Endothelial cell of umbilical vein (primary cell): ENCODE measurements around the gene CNBD2. TPM values are rescaled to one million over a fixed set of nuclear protein-coding genes. Genes with fewer than 3 reads are reported as not detected.

Experiments
- Bru-seq: library from RNA; stranded (reverse); fragments of 400-500 nt; gene quantifications from one replicate; lab custom pipeline; 2021; lab: Mats Ljungman, UMichigan
- BruChase-seq, 2 experiments: library from RNA; stranded (reverse); fragments of 400-500 nt; gene quantifications; one replicate each; lab custom pipeline; 2021; lab: Mats Ljungman, UMichigan
- BruUV-seq: library from RNA; stranded (reverse); fragments of 400-500 nt; replicated peaks from 2 replicates; lab custom pipeline; 2021; lab: Mats Ljungman, UMichigan
- CTCF ChIA-PET: fragments of 300-600, 350-600 bp; sonication (Branson Sonifier 250); formaldehyde crosslinking; loops from one replicate; lab custom pipeline; 2021; ENCODE audit warnings: antibody characterized with exemption, inconsistent platforms; lab: Charles Lee
- POLR2A ChIA-PET: fragments of 300-600, 350-600 bp; sonication (Branson Sonifier 250); formaldehyde crosslinking; loops from one replicate; lab custom pipeline; 2021; ENCODE audit warnings: antibody characterized with exemption, inconsistent platforms; lab: Charles Lee
- DNase-seq: peaks from one replicate; pipeline ENCODE4 v3.0.0-alpha.2; 2011; ENCODE audit warnings: low read depth, low spot score
- FAIRE-seq: peaks from 2 replicates; lab custom pipeline; 2011; peaks lifted over from hg19 to GRCh38; lab: Jason Lieb, UNC
- H2AFZ ChIP-seq: 2 replicates; pipeline ENCODE4 v1.6.0; 2012; ENCODE audit warnings: low read depth, low read length, control low read depth, inconsistent platforms
- H3K27ac ChIP-seq: 2 replicates; pipeline ENCODE4 v1.5.1; 2011; ENCODE audit warnings: low read depth, mild to moderate bottlenecking, control low read depth, low read length, moderate library complexity; ENCODE audit not compliant: insufficient read depth
- H3K27me3 ChIP-seq, 2 experiments: 2 replicates each; pipeline versions ENCODE4 v1.6.0 to v1.6.1; 2011; ENCODE audit warnings: low read length in 2 of 2, mixed read lengths in 1 of 2; ENCODE audit not compliant: control insufficient read depth in 2 of 2, insufficient read depth in 2 of 2
- H3K36me3 ChIP-seq, 2 experiments: 2 replicates in 1 of 2; 3 replicates in 1 of 2; pipeline ENCODE4 v1.5.1; 2011; ENCODE audit warnings: low read length in 2 of 2, mild to moderate bottlenecking in 1 of 2, moderate library complexity in 1 of 2; ENCODE audit not compliant: control insufficient read depth in 2 of 2, insufficient read depth in 2 of 2; ENCODE audit errors: extremely low read depth in 1 of 2
- H3K4me1 ChIP-seq: 3 replicates; pipeline ENCODE4 v1.5.1; 2011; ENCODE audit warnings: mild to moderate bottlenecking, low read length; ENCODE audit not compliant: control insufficient read depth, insufficient read depth; ENCODE audit errors: extremely low read depth
- H3K4me2 ChIP-seq: 2 replicates; pipeline ENCODE4 v1.6.1; 2011; ENCODE audit warnings: low read length, control low read depth, mixed read lengths; ENCODE audit not compliant: insufficient read depth
- H3K4me3 ChIP-seq, 3 experiments: fragments of 200-600 bp in 1 of 3; sonication (generic), shearing (Covaris generic) in 1 of 3; replicated peaks in 1 of 3; 2 replicates each; pipeline ENCODE4 v1.5.1; 2011 to 2016; ENCODE audit warnings: control low read depth in 3 of 3, low read length in 3 of 3, mild to moderate bottlenecking in 2 of 3, inconsistent platforms in 1 of 3, low read depth in 1 of 3, moderate library complexity in 1 of 3; ENCODE audit not compliant: insufficient read depth in 1 of 3
- H3K79me2 ChIP-seq: 2 replicates; pipeline ENCODE4 v1.6.0; 2012; ENCODE audit warnings: low read length, inconsistent platforms; ENCODE audit not compliant: control insufficient read depth, insufficient read depth
- H3K9ac ChIP-seq: replicated peaks from 2 replicates; pipeline ENCODE3; 2011; ENCODE audit warnings: low read length, control low read depth; ENCODE audit not compliant: insufficient read depth; ENCODE audit errors: extremely low read depth
- H3K9me1 ChIP-seq: replicated peaks from 3 replicates; pipeline ENCODE4 v1.6.0; 2011; ENCODE audit warnings: mild to moderate bottlenecking, low read length; ENCODE audit not compliant: control insufficient read depth, insufficient read depth; ENCODE audit errors: extremely low read depth
- H3K9me3 ChIP-seq: replicated peaks from 2 replicates; pipeline ENCODE4 v1.5.1; 2012; ENCODE audit warnings: low read length, inconsistent platforms; ENCODE audit not compliant: control insufficient read depth, insufficient read depth
- H4K20me1 ChIP-seq: replicated peaks from 2 replicates; pipeline ENCODE3; 2011; ENCODE audit warnings: mild to moderate bottlenecking, low read length; ENCODE audit not compliant: control insufficient read depth, insufficient read depth; ENCODE audit errors: extremely low read depth
- FOS ChIP-seq: IDR thresholded peaks from 2 replicates; pipeline ENCODE4 v1.6.1; 2011; ENCODE audit warnings: mild to moderate bottlenecking, low read length, moderate library complexity, borderline replicate concordance; ENCODE audit not compliant: insufficient read depth
- GATA2 ChIP-seq: IDR thresholded peaks from 2 replicates; pipeline ENCODE4 v1.7.0; 2011; ENCODE audit warnings: low read depth, mild to moderate bottlenecking, moderate library complexity, mixed read lengths, low read length; ENCODE audit not compliant: insufficient read length, insufficient read depth
- MAX ChIP-seq: IDR thresholded peaks from 2 replicates; pipeline ENCODE4 v1.6.1; 2011; ENCODE audit not compliant: insufficient read depth, insufficient read length
- POLR2A ChIP-seq: IDR thresholded peaks from 2 replicates; pipeline ENCODE4 v1.6.1; 2012; ENCODE audit warnings: low read depth, mild to moderate bottlenecking, control low read depth, low read length
- dilution Hi-C: fragments of 300-500 bp; cut with MboI; formaldehyde crosslinking; loops from one replicate; pipeline ENCODE4 v1.15.0; 2019; ENCODE audit warnings: low sequenced_read_pairs; ENCODE audit not compliant: extremely low pct_ligation_motif_present
- intact Hi-C: fragments of 100-400 bp; cut with micrococcal nuclease; formaldehyde crosslinking; loops from one replicate; pipeline ENCODE4 v1.10.0; 2022
- long read RNA-seq: library from polyadenylated mRNA; stranded (forward); transcript quantifications from one replicate; pipeline ENCODE4 v2.0.0, GENCODE V29; 2021
- polyA minus RNA-seq, 3 experiments: library from RNA; depleted of rRNA, polyadenylated mRNA; stranded (reverse); fragments of >200 nt; gene quantifications; 1 replicate in 1 of 3; 2 replicates in 2 of 3; pipeline ENCODE4 v1.2.3, GENCODE V29; 2011
- polyA plus RNA-seq, 4 experiments: library from polyadenylated mRNA; depleted of rRNA in 3 of 4; stranded (reverse) in 3 of 4; unstranded in 1 of 4; fragments of >200 nt; gene quantifications; 2 replicates each; pipeline versions ENCODE4 v1.2.1 to v1.2.3, GENCODE V29; 2011 to 2012; ENCODE audit warnings: missing spikeins in 1 of 4
- total RNA-seq: library from RNA; stranded (reverse); gene quantifications from 2 replicates; pipeline ENCODE4 v1.2.3, GENCODE V29; 2021
- TF ChIP-seq, protein P1 (sequence below), 2 donors: IDR thresholded peaks; 1 replicate in 1 of 2; 2 replicates in 1 of 2; pipeline ENCODE4 v1.5.1; 2011; ENCODE audit warnings: low read length in 2 of 2, mild to moderate bottlenecking in 2 of 2, moderate library complexity in 2 of 2, control low read depth in 1 of 2, inconsistent platforms in 1 of 2, low read depth in 1 of 2; ENCODE audit not compliant: insufficient read depth in 1 of 2; ENCODE audit errors: extremely low read depth in 1 of 2

The CNBD2 gene
- total RNA-seq (4.9 and 5.3 TPM in 2 replicates), polyA plus RNA-seq (4.8 and 7.5 TPM in 2 replicates), polyA minus RNA-seq (1.7 and 2.0 TPM in 2 replicates), Bru-seq, nascent RNA (percentile 14 among the genes with signal in this experiment), BruChase-seq, experiment 1, labeled RNA remaining after a 6-hour chase (percentile 23 among the genes with signal in this experiment), BruChase-seq, experiment 2, labeled RNA remaining after a 2-hour chase (percentile 13 among the genes with signal in this experiment)
- polyA plus RNA-seq (2011; cell fraction: cytosol; rRNA removed), result 8.0 and 8.6 TPM in 2 replicates
- 5.9 and 6.1 TPM in 2 replicates for polyA plus RNA-seq (2011; cell fraction: nucleus; rRNA removed)
- 2.8 and 4.2 TPM in 2 replicates for polyA plus RNA-seq (2012)
- 1.6 TPM for polyA minus RNA-seq (2011; cell fraction: cytosol; rRNA and poly(A)+ RNA removed)
- 2.1 and 3.6 TPM in 2 replicates for polyA minus RNA-seq (2011; cell fraction: nucleus; rRNA and poly(A)+ RNA removed)
- long read RNA-seq, transcript CNBD2-206 (1 exons, 662 nt), result major isoform, 20 of 20 reads
- long read RNA-seq, partial matches to known transcripts, result 0 of 20 reads
- long read RNA-seq, other reads (novel, unspliced or antisense), result 0 of 20 reads

- POLR2A ChIA-PET, result no interaction called here
- CTCF ChIA-PET, result interaction anchor here (0.7 to 1.0 kb wide), 4 partner anchors 9 to 25 kb away, joined by 3 to 4 read pairs (median 3); partner anchors contain the start of gene SCAND1
- Histone ChIP-seq H3K4me1 (no peaks in the 10 kb centered on the region), H3K4me3 (no peak within 1 kb of the TSS), H3K36me3 (no peaks in the 10 kb centered on the region), H3K9me3 (no peaks in the 10 kb centered on the region), H3K27ac (no peak within 1 kb of the TSS), H4K20me1 (no peaks in the 10 kb centered on the region), H3K79me2 (no peaks in the 10 kb centered on the region), H3K27me3 (peaks cover 4 to 7% of the 10 kb centered on the region in 2 experiments), H2AFZ (no peak within 1 kb of the TSS), H3K4me2 (no peak within 1 kb of the TSS), H3K9me1 (no peaks in the 10 kb centered on the region), H3K9ac (no peak within 1 kb of the TSS)
- intact Hi-C loops (no loop called here), dilution Hi-C loops (no loop called here)
- DNase-seq (no peak), FAIRE-seq (no peak)
- BruUV-seq, result no TSS peak
- TF ChIP-seq, protein P1, sequence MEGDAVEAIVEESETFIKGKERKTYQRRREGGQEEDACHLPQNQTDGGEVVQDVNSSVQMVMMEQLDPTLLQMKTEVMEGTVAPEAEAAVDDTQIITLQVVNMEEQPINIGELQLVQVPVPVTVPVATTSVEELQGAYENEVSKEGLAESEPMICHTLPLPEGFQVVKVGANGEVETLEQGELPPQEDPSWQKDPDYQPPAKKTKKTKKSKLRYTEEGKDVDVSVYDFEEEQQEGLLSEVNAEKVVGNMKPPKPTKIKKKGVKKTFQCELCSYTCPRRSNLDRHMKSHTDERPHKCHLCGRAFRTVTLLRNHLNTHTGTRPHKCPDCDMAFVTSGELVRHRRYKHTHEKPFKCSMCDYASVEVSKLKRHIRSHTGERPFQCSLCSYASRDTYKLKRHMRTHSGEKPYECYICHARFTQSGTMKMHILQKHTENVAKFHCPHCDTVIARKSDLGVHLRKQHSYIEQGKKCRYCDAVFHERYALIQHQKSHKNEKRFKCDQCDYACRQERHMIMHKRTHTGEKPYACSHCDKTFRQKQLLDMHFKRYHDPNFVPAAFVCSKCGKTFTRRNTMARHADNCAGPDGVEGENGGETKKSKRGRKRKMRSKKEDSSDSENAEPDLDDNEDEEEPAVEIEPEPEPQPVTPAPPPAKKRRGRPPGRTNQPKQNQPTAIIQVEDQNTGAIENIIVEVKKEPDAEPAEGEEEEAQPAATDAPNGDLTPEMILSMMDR (IDR thresholded peaks at IDR 0.05; ENCODE audit: extremely low read depth in 1 of 2, insufficient read depth in 1 of 2, low read depth in 1 of 2, low read length in 2 of 2), result no peak
These were observed at the start of gene CNBD2 for GRCh38 chr20:35967979-35968640. Gene CNBD2 (plus strand): TSS chr20:35968590. CDS start chr20:35968763, 173 bp downstream.

DNA sequence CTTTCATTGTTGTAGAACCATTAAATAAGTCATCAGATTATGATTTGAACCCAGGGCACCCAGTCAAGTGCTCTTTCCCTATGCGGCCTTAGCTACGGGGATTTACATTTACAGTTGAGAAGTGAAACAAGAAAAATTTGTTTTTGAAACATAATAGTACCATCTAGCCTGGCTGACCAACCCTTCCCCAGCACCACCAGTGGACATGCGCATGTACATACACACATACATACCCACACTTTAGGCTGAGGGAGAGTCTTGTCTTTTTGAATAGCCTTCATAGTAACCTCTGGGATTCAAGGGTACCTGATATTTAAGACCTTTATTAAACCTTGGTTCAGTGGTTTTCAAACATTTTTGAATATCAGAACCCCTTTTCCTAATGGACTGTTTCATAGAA, 47.9 kb upstream of the CNBD2 start:
- BruUV-seq, result no TSS peak
- H3K27me3 ChIP-seq, result no peaks in the 10 kb centered on the region
- H3K27ac ChIP-seq, result no peak overlapping the region
- H4K20me1 ChIP-seq, result no peaks in the 10 kb centered on the region
- ChIA-PET CTCF (no interaction called here), POLR2A (no interaction called here)
- dilution Hi-C loops, result no loop called here
- no peaks in the 10 kb centered on the region for H3K4me1 ChIP-seq
- FAIRE-seq (no peak), DNase-seq (no peak)
- H3K79me2 ChIP-seq, result no peaks in the 10 kb centered on the region
- H3K4me2 ChIP-seq, result no peak overlapping the region
- no peak overlapping the region for H2AFZ ChIP-seq
- H3K36me3 ChIP-seq, result peaks cover 0 to 11% of the 10 kb centered on the region in 2 experiments
- H3K9ac ChIP-seq, result no peak overlapping the region
- no peaks in the 10 kb centered on the region for H3K9me3 ChIP-seq
- TF ChIP-seq POLR2A (no peak), MAX (no peak), FOS (no peak), GATA2 (no peak)
- no peaks in the 10 kb centered on the region for H3K9me1 ChIP-seq
- intact Hi-C loops, result no loop called here
- no peak overlapping the region for H3K4me3 ChIP-seq
